Breast epithelium (tissue), 4 donors: ENCODE data around the gene COL16A1. TPM values are rescaled to one million over a fixed set of nuclear protein-coding genes. Genes with fewer than 3 reads are reported as not detected.

Experiments
- DNase-seq, 2 donors: peaks; one replicate each; pipeline ENCODE4 v3.0.0-alpha.2; 2019; ENCODE audit warnings: low spot score in 2 of 2
- H3K27ac ChIP-seq, 2 donors: fragments of 200-600 bp; sonication (generic) in 1 of 2; one replicate each; pipeline ENCODE4 v1.5.1; 2016 to 2019; ENCODE audit warnings: mild to moderate bottlenecking in 1 of 2
- H3K27me3 ChIP-seq, 2 donors: fragments of 200-600 bp; sonication (generic) in 1 of 2; one replicate each; pipeline versions ENCODE4 v1.5.1 to v1.6.0; 2017 to 2019; ENCODE audit warnings: control low read depth in 1 of 2, mild to moderate bottlenecking in 1 of 2
- H3K36me3 ChIP-seq: fragments of 200-600 bp; one replicate; pipeline ENCODE4 v1.5.1; 2019
- H3K4me1 ChIP-seq, 2 donors: fragments of 200-600 bp; sonication (generic); one replicate each; pipeline ENCODE4 v1.5.1; 2016 to 2019; ENCODE audit warnings: control low read depth in 1 of 2
- H3K4me3 ChIP-seq, 3 donors: fragments of 200-600 bp; sonication (generic); 1 replicate in 2 of 3; 2 replicates in 1 of 3; pipeline ENCODE4 v1.5.1; 2016 to 2019; ENCODE audit warnings: mild to moderate bottlenecking in 3 of 3, moderate library complexity in 2 of 3
- H3K9me3 ChIP-seq, 2 donors: fragments of 200-600 bp; sonication (generic) in 1 of 2; one replicate each; pipeline ENCODE4 v1.5.1; 2016 to 2019; ENCODE audit warnings: control low read depth in 1 of 2
- CTCF ChIP-seq, 3 donors: fragments of 450-650 bp; IDR thresholded peaks; one replicate each; pipeline ENCODE4 v1.5.1; 2016 to 2017; ENCODE audit warnings: antibody characterized with exemption in 3 of 3, mild to moderate bottlenecking in 3 of 3, moderate library complexity in 3 of 3
- POLR2A ChIP-seq: fragments of 450-650 bp; IDR thresholded peaks from one replicate; pipeline ENCODE4 v1.6.1; 2016; ENCODE audit warnings: antibody characterized with exemption, mild to moderate bottlenecking, moderate library complexity
- POLR2AphosphoS5 ChIP-seq, 3 donors: sonication (generic); formaldehyde crosslinking; IDR thresholded peaks; one replicate each; pipeline ENCODE4 v1.6.1; 2017; ENCODE audit warnings: antibody characterized with exemption in 3 of 3
- intact Hi-C: fragments of 100-400 bp; cut with DNase I; formaldehyde crosslinking; loops from one replicate; pipeline ENCODE4 v1.15.1; 2023; ENCODE audit warnings: low total_unique reads
- total RNA-seq, 3 donors: library from RNA; depleted of rRNA; stranded (reverse); fragments of >200 nt; gene quantifications; one replicate each; pipeline ENCODE4 v1.1.0, GENCODE V29; 2016

Gene COL16A1
- total RNA-seq, 3 donors from 2014 or later: 55.2 to 79.5 (median 58.7) TPM

- Histone ChIP-seq H3K36me3 (no peaks in the 10 kb centered on the region), H3K27ac (no peak overlapping the region)
- intact Hi-C loops: no loop called here
Measured at GRCh38 chr1:31640964-31641363, 62.9 kb downstream of the COL16A1 start.

GRCh38 chr1:31640179-31640578 is 63.6 kb downstream of the COL16A1 start:
- H3K27ac ChIP-seq: no peak overlapping the region
- no peaks in the 10 kb centered on the region for H3K27me3 ChIP-seq
- no peaks in the 10 kb centered on the region for H3K36me3 ChIP-seq
- intact Hi-C loops: no loop called here
- DNase-seq: no peak
- peaks cover 7 to 12% of the 10 kb centered on the region in 2 donors for H3K4me1 ChIP-seq
- no peak for TF ChIP-seq POLR2AphosphoS5 (IDR thresholded peaks at IDR 0.05)
- no peak for TF ChIP-seq POLR2A
- no peak for TF ChIP-seq CTCF (IDR thresholded peaks at IDR 0.05)
- no peaks in the 10 kb centered on the region for H3K9me3 ChIP-seq
- H3K4me3 ChIP-seq: no peak overlapping the region

More at GRCh38 chr1:31640964-31641363, 62.9 kb downstream of the COL16A1 start:
- no peak for DNase-seq
- H3K27me3 ChIP-seq: no peaks in the 10 kb centered on the region
- H3K4me1 ChIP-seq: peaks cover 7 to 12% of the 10 kb centered on the region in 2 donors
- TF ChIP-seq POLR2A (no peak), POLR2AphosphoS5 (IDR thresholded peaks at IDR 0.05) (no peak), CTCF (IDR thresholded peaks at IDR 0.05) (no peak)
- H3K4me3 ChIP-seq: no peak overlapping the region
- H3K9me3 ChIP-seq: no peaks in the 10 kb centered on the region

GRCh38 chr1:31639543-31639942 is 64.3 kb downstream of the COL16A1 start:
- no peaks in the 10 kb centered on the region for H3K9me3 ChIP-seq
- no peak overlapping the region for H3K4me3 ChIP-seq
- no peaks in the 10 kb centered on the region for H3K27me3 ChIP-seq
- H3K36me3 ChIP-seq: no peaks in the 10 kb centered on the region
- TF ChIP-seq CTCF (IDR thresholded peaks at IDR 0.05) (no peak), POLR2AphosphoS5 (IDR thresholded peaks at IDR 0.05) (no peak), POLR2A (no peak)
- peaks cover 7 to 12% of the 10 kb centered on the region in 2 donors for H3K4me1 ChIP-seq
- intact Hi-C loops: no loop called here
- no peak for DNase-seq
- H3K27ac ChIP-seq: no peak overlapping the region

GRCh38 chr1:31637915-31638673 is 65.7 kb downstream of the COL16A1 start:
- no peak for DNase-seq
- TF ChIP-seq POLR2A (no peak), POLR2AphosphoS5 (IDR thresholded peaks at IDR 0.05) (no peak)
- Histone ChIP-seq H3K4me3 (no peak overlapping the region), H3K27ac (no peak overlapping the region), H3K9me3 (no peaks in the 10 kb centered on the region), H3K27me3 (no peaks in the 10 kb centered on the region), H3K4me1 (peaks cover 0 to 4% of the 10 kb centered on the region in 2 donors), H3K36me3 (no peaks in the 10 kb centered on the region)
- intact Hi-C loops: no loop called here

- no peak overlapping the region for H3K27ac ChIP-seq
- no peak for DNase-seq
- H3K4me1 ChIP-seq: peaks cover 0 to 13% of the 10 kb centered on the region in 2 donors
- TF ChIP-seq POLR2AphosphoS5 (IDR thresholded peaks at IDR 0.05) (no peak), CTCF (IDR thresholded peaks at IDR 0.05) (peak in 1 of 3 donors; percentile 8)
- no peaks in the 10 kb centered on the region for H3K27me3 ChIP-seq
- H3K9me3 ChIP-seq: no peaks in the 10 kb centered on the region
- intact Hi-C loops: no loop called here
- no peaks in the 10 kb centered on the region for H3K36me3 ChIP-seq
- no peak overlapping the region for H3K4me3 ChIP-seq
Measured at GRCh38 chr1:31633117-31633516, 70.7 kb downstream of the COL16A1 start.
